Psoas muscle (tissue), 8 donors: ENCODE data around the gene ALDH3B2. TPM values are rescaled to one million over a fixed set of nuclear protein-coding genes. Genes with fewer than 3 reads are reported as not detected.
"Not testable (repeated sequence)": the region's sequence is repeated elsewhere in the genome, so short reads cannot be mapped to it uniquely, and the experiment has no call there.

Experiments
- ATAC-seq, 4 donors: fragments of 200-7000 bp; cut with Tn5 transposase; one replicate each; pipeline ENCODE4 v1.9.1; 2020; ENCODE audit warnings: moderate library complexity in 3 of 4, mild to moderate bottlenecking in 2 of 4
- DNase-seq, 2 donors: peaks; one replicate each; pipeline ENCODE4 v3.0.0-alpha.2; 2020
- H3K27ac ChIP-seq: fragments of 200-600 bp; one replicate; pipeline ENCODE4 v1.8.0; 2022
- H3K27me3 ChIP-seq, 3 donors: fragments of 200-600 bp in 1 of 3; one replicate each; pipeline versions ENCODE4 v1.6.1 to v1.8.0; 2013 to 2022; ENCODE audit warnings: low read length in 2 of 3, mild to moderate bottlenecking in 2 of 3, moderate library complexity in 1 of 3; ENCODE audit not compliant: insufficient read depth in 3 of 3
- H3K36me3 ChIP-seq, 2 donors: fragments of 200-600 bp in 1 of 2; one replicate each; pipeline versions ENCODE4 v1.6.1 to v1.8.0; 2013 to 2022; ENCODE audit warnings: low read depth in 1 of 2, mild to moderate bottlenecking in 1 of 2, moderate library complexity in 1 of 2; ENCODE audit not compliant: insufficient read depth in 1 of 2
- H3K4me1 ChIP-seq: fragments of 200-600 bp; one replicate; pipeline ENCODE4 v1.8.0; 2022
- H3K4me3 ChIP-seq: fragments of 200-600 bp; one replicate; pipeline ENCODE4 v1.8.0; 2022; ENCODE audit warnings: mild to moderate bottlenecking
- H3K9me3 ChIP-seq: fragments of 200-600 bp; one replicate; pipeline ENCODE4 v1.8.0; 2022
- WGBS, 3 donors: extraction: QIAGEN DNeasy Blood & Tissue Kit; methylation state at CpG; one replicate each; pipeline versions ENCODE4 v1.1.6 to v1.1.7; 2013; 5-methylcytosine and 5-hydroxymethylcytosine counted together
- intact Hi-C, 2 donors: fragments of 100-400 bp; cut with DNase I; formaldehyde crosslinking; loops; one replicate each; pipeline versions ENCODE4 v1.11.0 to v1.14.2; 2022
- polyA plus RNA-seq, 3 donors: library from polyadenylated mRNA; stranded (reverse); fragments of 200-250 nt; gene quantifications; one replicate each; pipeline ENCODE4 v1.2.3, GENCODE V29; 2013
- total RNA-seq, 4 donors: library from RNA; stranded (reverse); fragmentation: NEBNext Ultra II Directional in 2 of 4; extraction: Animal tissue kit (Norgen Biotek cat#: 25700) in 2 of 4; gene quantifications; one replicate each; pipeline versions ENCODE4 v1.2.1 to v1.2.4, GENCODE V29; 2021 to 2023
- TF ChIP-seq, protein P1 (sequence below): fragments of 200-600 bp; IDR thresholded peaks from one replicate; pipeline ENCODE4 v1.8.0; 2022; ENCODE audit warnings: antibody characterized with exemption
- donor health status: healthy with polysubstance abuse.
- donor health status: DM: no; HTN: no; CAD: no; lungs with moderate emphysema.
- donor health status: Bipolar disorder and iron deficiency.
- donor health status: healthy.
- donor health status: DM: yes; HTN: yes; CAD: no.
- donor health status: DM: no; HTN: no; CAD: no.
- donor health status: DM: no; HTN: no; CAD: no.
- donor health status: DM: yes; HTN: yes; CAD: no.

The ALDH3B2 gene
- total and polyA plus RNA-seq, 7 donors: not detected

DNA sequence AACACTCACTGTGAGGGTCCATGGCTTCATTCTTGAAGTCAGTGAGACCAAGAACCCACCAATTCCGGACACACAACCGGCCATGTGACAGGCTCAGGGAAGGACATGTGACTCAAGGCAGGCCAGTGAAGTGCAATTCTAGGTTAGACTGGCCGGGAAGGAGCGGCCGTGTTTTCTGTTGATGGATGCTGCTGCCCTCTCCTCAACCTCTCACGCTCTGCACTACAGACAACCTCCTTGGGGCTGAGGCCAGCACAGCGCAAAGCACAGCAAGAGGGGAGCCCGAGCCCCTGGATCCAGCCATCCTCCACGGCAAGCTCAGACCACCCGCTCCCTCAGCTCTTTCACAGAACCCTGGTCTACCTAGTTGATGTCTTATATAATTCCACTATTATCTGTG, 47.5 kb downstream of the ALDH3B2 start:
- H3K4me3 ChIP-seq: no peak overlapping the region
- H3K27me3 ChIP-seq: no peaks in the 10 kb centered on the region
- TF ChIP-seq, protein P1, sequence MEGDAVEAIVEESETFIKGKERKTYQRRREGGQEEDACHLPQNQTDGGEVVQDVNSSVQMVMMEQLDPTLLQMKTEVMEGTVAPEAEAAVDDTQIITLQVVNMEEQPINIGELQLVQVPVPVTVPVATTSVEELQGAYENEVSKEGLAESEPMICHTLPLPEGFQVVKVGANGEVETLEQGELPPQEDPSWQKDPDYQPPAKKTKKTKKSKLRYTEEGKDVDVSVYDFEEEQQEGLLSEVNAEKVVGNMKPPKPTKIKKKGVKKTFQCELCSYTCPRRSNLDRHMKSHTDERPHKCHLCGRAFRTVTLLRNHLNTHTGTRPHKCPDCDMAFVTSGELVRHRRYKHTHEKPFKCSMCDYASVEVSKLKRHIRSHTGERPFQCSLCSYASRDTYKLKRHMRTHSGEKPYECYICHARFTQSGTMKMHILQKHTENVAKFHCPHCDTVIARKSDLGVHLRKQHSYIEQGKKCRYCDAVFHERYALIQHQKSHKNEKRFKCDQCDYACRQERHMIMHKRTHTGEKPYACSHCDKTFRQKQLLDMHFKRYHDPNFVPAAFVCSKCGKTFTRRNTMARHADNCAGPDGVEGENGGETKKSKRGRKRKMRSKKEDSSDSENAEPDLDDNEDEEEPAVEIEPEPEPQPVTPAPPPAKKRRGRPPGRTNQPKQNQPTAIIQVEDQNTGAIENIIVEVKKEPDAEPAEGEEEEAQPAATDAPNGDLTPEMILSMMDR: no peak
- H3K36me3 ChIP-seq: no peaks in the 10 kb centered on the region
- DNase-seq (peak in 1 of 2 donors; percentile 37), ATAC-seq (no peak)
- no peak overlapping the region for H3K27ac ChIP-seq
- H3K9me3 ChIP-seq: no peaks in the 10 kb centered on the region
- 87 to 89% (median 88%) methylated on average over 10 of the region's 10 CpGs for WGBS, 3 donors
- intact Hi-C loops: loop anchor here (5.0 kb wide), 1 partner anchor 35 kb away; no protein-coding TSS in a partner anchor
- peaks cover 15% of the 10 kb centered on the region for H3K4me1 ChIP-seq

DNA sequence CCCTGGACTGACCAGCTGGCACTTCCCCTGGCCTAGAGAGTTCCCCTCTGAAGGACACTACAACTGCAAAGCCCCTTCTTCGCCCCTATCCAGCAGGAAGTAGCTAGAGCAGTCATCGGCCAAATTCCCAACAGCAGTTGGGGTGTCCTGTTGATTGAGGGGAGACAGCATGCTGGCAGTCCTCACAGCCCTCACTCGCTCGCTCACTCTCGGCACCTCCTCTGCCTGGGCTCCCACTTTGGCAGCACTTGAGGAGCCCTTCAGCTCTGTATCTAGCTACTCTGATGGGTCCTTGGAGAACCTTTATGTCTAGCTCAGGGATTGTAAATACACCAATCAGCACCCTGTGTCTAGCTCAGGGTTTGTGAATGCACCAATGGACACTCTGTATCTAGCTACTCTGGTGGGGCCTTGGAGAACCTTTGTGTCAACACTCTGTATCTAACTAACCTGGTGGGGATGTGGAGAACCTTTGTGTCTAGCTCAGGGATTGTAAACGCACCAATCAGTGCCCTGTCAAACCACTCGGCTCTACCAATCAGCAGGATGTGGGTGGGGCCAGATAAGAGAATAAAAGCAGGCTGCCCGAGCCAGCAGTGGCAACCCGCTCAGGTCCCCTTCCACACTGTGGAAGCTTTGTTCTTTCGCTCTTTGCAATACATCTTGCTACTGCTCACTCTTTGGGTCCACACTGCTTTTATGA, 48.1 kb downstream of the ALDH3B2 start:
- 86 to 88% (median 88%) methylated on average over 10 of the region's 10 CpGs for WGBS, 3 donors
- peaks cover 15% of the 10 kb centered on the region for H3K4me1 ChIP-seq
- DNase-seq, H3K27ac ChIP-seq, H3K27me3 ChIP-seq, H3K4me3 ChIP-seq, ATAC-seq, H3K36me3 ChIP-seq, H3K9me3 ChIP-seq: not testable (repeated sequence)
- intact Hi-C loops: loop anchor here (5.0 kb wide), 1 partner anchor 36 kb away; no protein-coding TSS in a partner anchor

DNA sequence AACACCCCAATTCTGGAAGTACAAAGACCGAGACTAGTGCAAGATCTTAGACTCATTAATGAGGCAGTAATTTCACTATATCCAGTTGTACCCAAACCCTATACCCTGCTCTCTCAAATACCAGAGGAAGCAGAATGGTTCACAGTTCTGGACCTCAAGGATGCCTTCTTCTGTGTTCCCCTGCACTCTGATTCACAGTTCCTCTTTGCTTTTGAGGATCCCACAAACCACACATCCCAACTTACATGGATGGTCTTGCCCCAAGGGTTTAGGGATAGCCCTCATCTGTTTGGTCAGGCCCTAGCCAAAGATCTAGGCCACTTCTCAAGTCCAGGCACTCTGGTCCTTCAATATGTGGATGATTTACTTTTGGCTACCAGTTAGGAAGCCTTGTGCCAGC, 50.6 kb downstream of the ALDH3B2 start:
- H3K4me1 ChIP-seq, intact Hi-C loops, ATAC-seq, H3K27ac ChIP-seq, H3K27me3 ChIP-seq, H3K36me3 ChIP-seq, H3K9me3 ChIP-seq, DNase-seq, H3K4me3 ChIP-seq: not testable (repeated sequence)
- WGBS, 3 donors: 93 to 96% (median 96%) methylated on average over 1 of the region's 1 CpG

DNA sequence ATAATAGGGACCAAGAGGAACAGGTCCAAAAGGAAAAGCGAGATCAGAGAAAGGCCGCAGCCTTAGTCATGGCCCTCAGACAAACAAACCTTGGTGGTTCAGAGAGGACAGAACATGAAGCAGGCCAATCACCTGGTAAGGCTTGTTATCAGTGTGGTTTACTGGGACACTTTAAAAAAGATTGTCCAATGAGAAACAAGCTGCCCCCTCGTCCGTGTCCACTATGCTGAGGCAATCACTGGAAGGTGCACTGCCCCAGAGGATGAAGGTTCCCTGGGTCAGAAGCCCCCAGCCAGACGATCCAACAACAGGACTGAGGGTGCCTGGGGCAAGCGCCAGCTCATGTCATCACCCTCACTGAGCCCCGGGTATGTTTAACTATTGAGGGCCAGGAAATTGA, 51.5 kb downstream of the ALDH3B2 start:
- H3K4me3 ChIP-seq, intact Hi-C loops, H3K4me1 ChIP-seq, H3K27me3 ChIP-seq, DNase-seq, H3K9me3 ChIP-seq, H3K36me3 ChIP-seq, ATAC-seq: not testable (repeated sequence)
- H3K27ac ChIP-seq: peak overlapping the region; percentile 46
- WGBS, 3 donors: 27 to 57% (median 36%) methylated on average over 6 to 7 of the region's 7 CpGs

DNA sequence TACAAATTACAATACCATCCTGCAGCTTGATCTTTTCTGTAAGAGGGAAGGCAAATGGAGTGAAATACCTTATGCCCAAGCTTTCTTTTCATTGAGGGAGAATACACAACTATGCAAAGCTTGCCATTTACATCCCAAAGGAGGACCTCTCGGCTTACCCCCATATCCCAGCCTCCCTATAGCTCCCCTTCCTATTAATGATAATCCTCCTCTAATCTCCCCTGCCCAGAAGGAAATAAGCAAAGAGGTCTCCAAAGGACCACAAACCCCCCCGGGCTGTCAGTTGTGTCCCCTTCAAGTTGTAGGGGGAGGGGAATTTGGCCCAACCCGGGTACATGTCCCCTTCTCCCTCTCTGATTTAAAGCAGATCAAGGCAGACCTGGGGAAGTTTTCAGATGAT, 52.5 kb downstream of the ALDH3B2 start:
- 54 to 61% (median 57%) methylated on average over 3 of the region's 3 CpGs for WGBS, 3 donors
- H3K4me3 ChIP-seq, ATAC-seq: not testable (repeated sequence)

DNA sequence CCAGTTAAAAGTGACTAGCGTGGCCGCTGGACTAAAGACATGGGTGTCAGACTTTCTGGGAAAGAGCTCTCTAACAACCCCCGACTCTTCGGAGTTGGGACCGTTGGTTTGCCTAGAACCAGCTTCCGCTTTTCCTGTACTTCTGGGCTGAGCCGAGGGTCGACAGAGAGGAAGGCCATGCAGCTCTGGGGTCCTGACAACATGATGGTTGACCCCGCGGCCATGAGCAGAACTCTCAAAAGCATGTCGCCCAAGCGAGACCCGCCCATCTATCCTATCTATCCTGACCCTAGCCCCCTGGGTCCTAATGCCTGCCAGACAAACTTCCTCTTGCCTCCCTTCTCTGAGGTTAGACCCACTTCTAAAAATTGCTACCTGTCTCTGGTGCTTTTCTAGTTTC, 53.8 kb downstream of the ALDH3B2 start:
- H3K27ac ChIP-seq, H3K27me3 ChIP-seq, H3K4me1 ChIP-seq, ATAC-seq, H3K9me3 ChIP-seq, H3K36me3 ChIP-seq, intact Hi-C loops, DNase-seq, H3K4me3 ChIP-seq: not testable (repeated sequence)
- 78 to 84% (median 80%) methylated on average over 13 of the region's 13 CpGs for WGBS, 3 donors

More for the DNA sequence above, 52.5 kb downstream of the ALDH3B2 start:
- H3K27ac ChIP-seq, DNase-seq, intact Hi-C loops, H3K27me3 ChIP-seq, H3K4me1 ChIP-seq, H3K9me3 ChIP-seq, H3K36me3 ChIP-seq: not testable (repeated sequence)

DNA sequence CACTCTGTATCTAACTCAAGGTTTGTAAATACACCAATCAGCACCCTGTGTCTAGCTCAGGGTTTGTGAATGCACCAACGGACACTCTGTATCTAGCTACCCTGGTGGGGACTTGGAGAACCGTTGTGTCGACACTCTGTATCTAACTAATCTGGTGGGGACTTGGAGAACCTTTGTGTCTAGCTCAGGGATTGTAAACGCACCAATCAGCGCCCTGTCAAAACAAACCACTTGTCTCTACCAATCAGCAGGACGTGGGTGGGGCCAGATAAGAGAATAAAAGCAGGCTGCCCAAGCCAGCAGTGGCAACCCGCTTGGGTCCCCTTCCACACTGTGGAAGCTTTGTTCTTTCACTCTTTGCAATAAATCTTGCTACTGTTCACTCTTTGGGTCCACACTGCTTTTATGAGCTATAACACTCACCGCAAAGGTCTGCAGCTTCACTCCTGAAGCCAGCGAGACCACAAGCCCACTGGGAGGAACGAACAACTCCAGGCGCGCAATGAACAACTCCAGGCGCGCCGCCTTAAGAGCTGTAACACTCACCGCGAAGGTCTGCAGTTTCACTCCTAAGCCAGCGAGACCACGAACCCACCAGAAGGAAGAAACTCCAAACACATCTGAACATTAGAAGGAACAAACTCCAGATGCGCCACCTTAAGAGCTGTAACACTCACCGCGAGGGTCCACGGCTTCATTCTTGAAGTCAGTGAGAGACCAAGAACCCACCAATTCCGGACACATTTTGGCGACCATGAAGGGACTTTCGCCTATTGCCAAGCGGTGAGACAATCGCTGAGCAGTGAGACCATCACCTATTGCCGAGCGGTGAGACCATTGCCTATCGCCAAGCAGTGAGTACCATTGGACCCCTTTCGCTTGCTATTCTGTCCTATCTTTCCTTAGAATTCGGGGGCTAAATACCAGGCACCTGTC, 54.5 kb downstream of the ALDH3B2 start:
- not testable (repeated sequence) for H3K36me3 ChIP-seq, H3K27me3 ChIP-seq, H3K4me1 ChIP-seq, DNase-seq, ATAC-seq, H3K9me3 ChIP-seq, H3K27ac ChIP-seq, H3K4me3 ChIP-seq
- 85 to 89% (median 88%) methylated on average over 33 of the region's 33 CpGs for WGBS, 3 donors
- intact Hi-C loops: loop anchor here in 1 of 2 donors (5.0 kb wide), 1 partner anchor 37 kb away; no protein-coding TSS in a partner anchor

DNA sequence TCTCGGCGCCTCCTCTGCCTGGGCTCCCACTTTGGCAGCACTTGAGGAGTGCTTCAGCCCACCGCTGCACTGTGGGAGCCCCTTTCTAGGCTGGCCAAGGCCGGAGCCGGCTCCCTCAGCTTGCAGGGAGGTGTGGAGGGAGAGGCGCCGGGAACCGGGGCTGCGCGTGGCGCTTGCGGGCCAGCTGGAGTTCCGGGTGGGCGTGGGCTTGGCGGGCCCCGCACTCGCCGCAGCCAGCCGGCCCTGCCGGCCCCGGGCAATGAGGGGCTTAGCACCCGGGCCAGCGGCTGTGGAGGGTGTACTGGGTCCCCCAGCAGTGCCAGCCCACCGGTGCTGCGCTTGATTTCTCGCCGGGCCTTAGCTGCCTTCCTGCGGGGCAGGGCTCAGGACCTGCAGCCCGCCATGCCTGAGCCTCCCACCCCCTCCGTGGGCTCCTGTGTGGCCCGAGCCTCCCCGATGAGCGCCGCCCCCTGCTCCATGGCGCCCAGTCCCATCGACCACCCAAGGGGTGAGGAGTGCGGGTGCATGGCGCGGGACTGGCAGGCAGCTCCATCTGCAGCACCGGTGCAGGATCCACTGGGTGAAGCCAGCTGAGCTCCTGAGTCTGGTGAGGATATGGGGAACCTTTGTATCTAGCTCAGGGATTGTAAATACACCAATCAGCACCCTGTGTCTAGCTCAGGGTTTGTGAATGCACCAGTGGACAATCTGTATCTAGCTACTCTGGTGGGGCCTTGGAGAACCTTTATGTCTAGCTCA, 55.3 kb downstream of the ALDH3B2 start:
- H3K4me3 ChIP-seq, H3K27me3 ChIP-seq, ATAC-seq, H3K36me3 ChIP-seq, H3K4me1 ChIP-seq, H3K9me3 ChIP-seq, H3K27ac ChIP-seq: not testable (repeated sequence)
- 86 to 93% (median 92%) methylated on average over 20 to 40 of the region's 40 CpGs for WGBS, 3 donors
- DNase-seq: peak in 1 of 2 donors; percentile 37
- intact Hi-C loops: loop anchor here in 1 of 2 donors (5.0 kb wide), 1 partner anchor 38 kb away; no protein-coding TSS in a partner anchor
